Stimulated activated naive B cell treated with anti-CD40 and anti-IgM and Interleukin-4, amounts not matched to agents 10 μg/mL and 1 μg/mL and 100 μg/mL, for 72 hours (primary cell): ENCODE data around the gene HUNK.

Experiments used
- ATAC-seq, 2 donors: fragments of 150-1000 bp; cut with Tn5 transposase; replicated peaks; 2 replicates each; pipeline ENCODE4 v1.10.0; 2021; ENCODE audit warnings: moderate library complexity in 1 of 2
- DNase-seq: peaks from one replicate; pipeline ENCODE4 v3.0.0; 2021
- H3K27ac Mint-ChIP-seq: one replicate; pipeline ENCODE4 v1.8.0; 2022; ENCODE audit warnings: mild to moderate bottlenecking, mixed read lengths
- H3K27me3 Mint-ChIP-seq, 2 donors: one replicate each; pipeline ENCODE4 v1.8.0; 2022; ENCODE audit warnings: mixed read lengths in 2 of 2
- H3K36me3 Mint-ChIP-seq, 2 donors: one replicate each; pipeline ENCODE4 v1.8.0; 2022; ENCODE audit warnings: mixed read lengths in 2 of 2, mild to moderate bottlenecking in 1 of 2
- H3K4me1 Mint-ChIP-seq, 2 donors: one replicate each; pipeline ENCODE4 v1.8.0; 2022; ENCODE audit warnings: mixed read lengths in 2 of 2, mild to moderate bottlenecking in 1 of 2
- H3K4me3 Mint-ChIP-seq, 2 donors: one replicate each; pipeline ENCODE4 v1.8.0; 2022; ENCODE audit warnings: mild to moderate bottlenecking in 2 of 2, mixed read lengths in 2 of 2, moderate library complexity in 1 of 2
- H3K9me3 Mint-ChIP-seq, 2 donors: one replicate each; pipeline ENCODE4 v1.8.0; 2022; ENCODE audit warnings: mixed read lengths in 2 of 2, mild to moderate bottlenecking in 1 of 2

The HUNK gene

DNA sequence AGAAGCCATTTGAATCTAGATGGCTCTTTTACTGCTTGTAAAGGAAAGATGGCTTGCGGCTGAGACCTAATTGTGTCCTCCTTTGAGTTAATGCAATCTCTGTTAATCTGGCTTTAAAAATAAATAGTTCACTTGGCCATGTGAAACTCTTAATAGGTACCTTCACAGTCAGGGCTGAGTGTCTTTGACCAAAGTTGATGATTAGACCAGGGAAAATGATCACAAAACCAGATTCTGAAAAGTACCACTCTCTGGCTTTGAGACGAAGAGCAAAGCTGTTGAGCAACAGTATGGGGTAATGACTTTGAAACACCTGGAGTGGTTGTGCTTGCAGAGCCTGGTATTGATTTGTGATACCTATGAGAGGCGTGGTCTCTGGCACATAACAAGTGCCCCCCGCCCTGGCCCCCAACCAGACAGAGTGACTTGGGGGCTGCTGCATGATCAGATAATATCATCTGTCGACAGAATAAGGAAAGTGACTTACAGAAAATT lies 4.7 kb downstream of the HUNK start:
- Mint-ChIP-seq H3K4me3 (no peak overlapping the region), H3K36me3 (no peaks in the 10 kb centered on the region), H3K27ac (no peak overlapping the region), H3K9me3 (no peaks in the 10 kb centered on the region), H3K4me1 (peaks cover under 1 to 3% of the 10 kb centered on the region in 2 donors), H3K27me3 (peaks cover 49 to 59% of the 10 kb centered on the region in 2 donors)
- no peak for DNase-seq
- no peak for ATAC-seq

DNA sequence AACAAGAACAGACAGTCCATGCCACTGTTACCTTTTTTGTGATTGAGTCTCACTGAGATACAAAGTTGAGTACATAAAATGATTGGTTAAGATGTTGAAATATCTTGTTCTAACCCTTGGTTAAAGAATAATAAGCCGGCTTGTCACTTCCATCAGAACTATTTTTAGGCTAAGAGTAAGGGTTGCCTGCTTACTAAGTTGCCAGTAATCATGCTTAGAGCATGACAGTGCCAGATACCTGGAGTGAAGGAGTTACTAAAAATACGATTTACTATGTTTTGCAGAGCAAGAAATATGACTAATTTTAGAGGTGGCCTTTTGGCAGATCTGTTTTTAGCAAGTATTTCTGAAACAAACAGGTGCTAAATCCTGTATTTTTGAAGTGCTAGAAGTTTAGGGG lies 6.0 kb downstream of the HUNK start:
- Mint-ChIP-seq H3K4me3 (no peak overlapping the region), H3K27me3 (peaks cover 48 to 56% of the 10 kb centered on the region in 2 donors), H3K9me3 (peaks cover 0 to 1% of the 10 kb centered on the region in 2 donors), H3K36me3 (no peaks in the 10 kb centered on the region), H3K4me1 (no peaks in the 10 kb centered on the region), H3K27ac (no peak overlapping the region)
- ATAC-seq (no peak), DNase-seq (no peak)

DNA sequence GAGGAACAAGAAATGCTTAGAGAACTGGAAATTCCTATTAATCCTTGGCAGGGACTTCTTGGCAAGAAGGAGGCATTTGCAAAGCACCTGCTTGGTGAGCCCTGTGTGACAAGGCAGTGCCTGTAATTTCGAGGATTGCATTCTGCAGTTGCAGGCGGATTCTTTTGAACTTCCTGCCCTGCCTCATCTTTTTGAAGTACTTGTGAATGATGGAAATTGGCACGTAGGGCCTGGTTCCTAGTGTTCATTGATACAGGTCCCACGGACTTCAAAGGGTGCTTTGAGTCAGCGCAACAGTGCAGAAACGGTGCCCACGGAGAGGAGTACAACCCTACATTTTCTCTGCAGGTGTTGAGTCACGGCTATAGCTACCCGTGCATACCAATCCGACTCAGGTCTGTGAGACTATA lies 6.4 kb downstream of the HUNK start:
- H3K4me3 Mint-ChIP-seq: no peak overlapping the region
- no peaks in the 10 kb centered on the region for H3K36me3 Mint-ChIP-seq
- no peak overlapping the region for H3K27ac Mint-ChIP-seq
- peaks cover 48 to 54% of the 10 kb centered on the region in 2 donors for H3K27me3 Mint-ChIP-seq
- DNase-seq: no peak
- ATAC-seq: no peak
- no peaks in the 10 kb centered on the region for H3K4me1 Mint-ChIP-seq
- H3K9me3 Mint-ChIP-seq: peaks cover 0 to 1% of the 10 kb centered on the region in 2 donors

DNA sequence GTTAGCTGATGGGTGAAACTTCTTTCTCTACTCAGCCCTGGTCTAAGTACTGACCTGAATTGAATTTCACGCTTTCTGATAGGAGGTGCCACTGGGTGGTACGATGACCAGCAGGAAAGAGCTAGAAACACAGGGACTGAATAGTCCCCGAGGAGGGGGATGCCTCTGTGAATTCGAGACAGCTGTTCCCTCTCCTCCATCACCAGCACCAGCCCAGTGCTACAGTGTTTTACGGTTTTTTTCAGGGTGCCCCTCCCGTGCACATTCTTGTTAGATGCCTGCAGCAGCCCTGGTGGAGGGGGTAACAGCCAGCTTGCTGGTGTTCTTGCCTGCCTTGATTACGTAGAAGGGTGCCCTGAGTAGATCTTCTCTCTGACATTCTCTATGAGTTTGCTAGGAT lies 7.1 kb downstream of the HUNK start:
- Mint-ChIP-seq H3K27me3 (peaks cover 42 to 48% of the 10 kb centered on the region in 2 donors), H3K4me3 (no peak overlapping the region), H3K4me1 (no peaks in the 10 kb centered on the region), H3K9me3 (peaks cover 0 to 1% of the 10 kb centered on the region in 2 donors), H3K27ac (no peak overlapping the region), H3K36me3 (no peaks in the 10 kb centered on the region)
- no peak for ATAC-seq
- DNase-seq: no peak

DNA sequence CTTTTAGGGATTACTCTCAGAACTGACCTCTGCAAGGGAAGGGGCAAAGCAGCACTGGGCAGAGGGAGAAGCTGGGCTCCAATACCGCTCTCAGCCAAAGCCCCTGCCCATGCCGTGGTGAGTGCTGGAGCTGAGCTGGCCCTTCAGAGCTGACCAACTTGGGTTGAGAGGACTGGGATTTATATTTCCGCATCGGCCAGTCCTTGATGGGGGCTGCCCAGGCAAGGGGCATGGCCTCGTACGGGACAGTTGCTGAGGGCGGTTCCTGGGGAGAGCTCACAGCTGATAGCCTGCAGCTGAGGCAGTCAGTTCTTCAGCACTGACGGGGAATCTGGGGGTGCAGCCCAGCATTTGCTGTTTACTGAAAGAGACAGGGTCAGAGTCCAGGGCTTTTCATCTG lies 8.0 kb downstream of the HUNK start:
- H3K27me3 Mint-ChIP-seq: peaks cover 34 to 38% of the 10 kb centered on the region in 2 donors
- H3K27ac Mint-ChIP-seq: no peak overlapping the region
- no peak overlapping the region for H3K4me3 Mint-ChIP-seq
- H3K4me1 Mint-ChIP-seq: no peaks in the 10 kb centered on the region
- ATAC-seq (no peak), DNase-seq (no peak)
- H3K9me3 Mint-ChIP-seq: peaks cover 0 to 1% of the 10 kb centered on the region in 2 donors
- H3K36me3 Mint-ChIP-seq: no peaks in the 10 kb centered on the region

DNA sequence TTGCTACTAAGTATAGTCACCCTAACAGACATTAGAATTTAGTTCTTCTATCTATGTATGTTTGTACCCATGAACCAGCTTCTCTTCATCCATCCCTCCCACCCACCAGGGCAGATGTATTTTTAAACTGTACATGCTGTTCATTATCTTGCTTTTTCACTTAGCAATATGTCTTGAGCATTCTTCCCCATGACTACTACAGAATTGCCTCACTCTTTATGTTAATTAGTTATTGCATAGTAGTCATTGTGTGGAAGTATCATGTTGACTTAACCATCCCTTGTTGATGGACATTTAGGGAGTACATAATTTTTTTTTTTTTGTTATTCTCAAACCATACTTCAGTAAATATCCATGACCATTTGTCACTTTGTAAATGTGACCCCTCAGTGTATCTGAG lies 9.9 kb downstream of the HUNK start:
- ATAC-seq: no peak
- H3K27me3 Mint-ChIP-seq: peaks cover 30% of the 10 kb centered on the region in 2 donors
- H3K27ac Mint-ChIP-seq: no peak overlapping the region
- H3K4me3 Mint-ChIP-seq: no peak overlapping the region
- H3K36me3 Mint-ChIP-seq: no peaks in the 10 kb centered on the region
- DNase-seq: no peak
- H3K4me1 Mint-ChIP-seq: no peaks in the 10 kb centered on the region
- H3K9me3 Mint-ChIP-seq: peaks cover 0 to 1% of the 10 kb centered on the region in 2 donors

DNA sequence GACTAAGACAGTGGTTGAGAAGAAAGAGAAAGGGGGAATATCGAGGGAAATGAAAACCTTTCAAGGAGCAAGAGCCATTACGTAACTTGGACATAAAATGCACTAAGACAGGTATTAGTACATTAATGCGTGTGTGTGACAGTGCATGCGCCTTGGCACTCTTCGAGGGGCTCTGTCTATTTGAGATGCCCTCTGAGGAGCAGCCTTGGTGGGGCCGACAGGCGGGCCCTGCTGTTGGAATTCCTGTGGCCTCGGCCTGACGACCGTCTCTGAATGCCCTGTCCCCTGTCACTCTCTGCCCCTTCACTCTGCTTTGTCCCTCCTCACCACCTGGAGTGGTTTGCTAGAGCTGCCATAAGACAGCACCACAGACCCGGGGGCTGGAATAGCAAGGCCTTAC lies 12.3 kb downstream of the HUNK start:
- Mint-ChIP-seq H3K36me3 (no peaks in the 10 kb centered on the region), H3K4me3 (no peak overlapping the region), H3K9me3 (peaks cover 0 to 1% of the 10 kb centered on the region in 2 donors), H3K4me1 (peaks cover 0 to 2% of the 10 kb centered on the region in 2 donors), H3K27ac (no peak overlapping the region), H3K27me3 (peaks cover 20 to 30% of the 10 kb centered on the region in 2 donors)
- ATAC-seq: no peak
- no peak for DNase-seq

DNA sequence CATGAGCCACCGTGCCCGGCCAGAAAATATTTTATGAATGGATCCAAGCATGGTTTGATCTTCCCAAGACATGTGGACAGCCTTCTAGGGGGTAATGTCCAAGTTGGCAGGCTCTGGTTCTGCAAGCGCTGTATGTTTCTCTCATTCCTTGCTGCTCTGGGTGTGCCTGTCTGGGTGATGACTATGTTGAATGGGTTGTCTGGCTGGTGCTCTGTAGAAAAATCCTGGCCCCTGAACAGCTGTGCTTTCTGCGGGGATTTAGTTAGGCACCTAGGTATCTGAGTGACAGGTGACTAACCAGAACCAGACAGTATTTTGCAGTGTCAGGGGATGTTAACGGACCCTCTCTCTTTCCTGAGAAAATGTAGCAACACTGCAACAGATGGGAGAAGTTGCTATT lies 14.1 kb downstream of the HUNK start:
- Mint-ChIP-seq H3K36me3 (no peaks in the 10 kb centered on the region), H3K4me1 (peaks cover 0 to 2% of the 10 kb centered on the region in 2 donors), H3K27me3 (peaks cover 5 to 24% of the 10 kb centered on the region in 2 donors), H3K27ac (no peak overlapping the region), H3K4me3 (no peak overlapping the region), H3K9me3 (peaks cover 0 to 1% of the 10 kb centered on the region in 2 donors)
- ATAC-seq: no peak
- DNase-seq: no peak

DNA sequence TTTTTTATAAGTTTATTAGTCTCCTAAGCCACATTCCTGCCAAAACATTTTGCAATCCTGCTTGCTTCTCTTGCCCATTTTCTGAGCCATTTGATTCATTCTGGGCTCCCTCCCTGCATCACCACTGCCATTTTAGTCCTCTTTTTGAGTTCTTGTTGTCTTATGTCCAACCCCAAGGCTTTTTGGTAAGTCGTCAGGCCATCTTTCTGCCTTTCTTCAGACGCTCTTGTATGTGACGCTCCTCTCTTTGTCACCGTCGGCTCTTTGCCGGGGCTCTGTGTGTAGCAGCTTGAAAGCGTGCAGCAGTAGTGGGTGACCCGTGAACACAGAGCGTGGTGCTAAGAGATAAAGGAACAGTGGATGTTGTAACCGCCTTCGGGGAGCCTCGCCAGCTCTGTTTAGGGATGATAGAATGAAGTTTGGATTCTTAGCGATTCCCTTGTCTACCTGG lies 14.6 kb downstream of the HUNK start:
- Mint-ChIP-seq H3K27me3 (peaks cover 4 to 24% of the 10 kb centered on the region in 2 donors), H3K4me3 (no peak overlapping the region), H3K36me3 (no peaks in the 10 kb centered on the region), H3K27ac (no peak overlapping the region), H3K4me1 (peaks cover 0 to 2% of the 10 kb centered on the region in 2 donors), H3K9me3 (peaks cover 0 to 1% of the 10 kb centered on the region in 2 donors)
- ATAC-seq (no peak), DNase-seq (no peak)

DNA sequence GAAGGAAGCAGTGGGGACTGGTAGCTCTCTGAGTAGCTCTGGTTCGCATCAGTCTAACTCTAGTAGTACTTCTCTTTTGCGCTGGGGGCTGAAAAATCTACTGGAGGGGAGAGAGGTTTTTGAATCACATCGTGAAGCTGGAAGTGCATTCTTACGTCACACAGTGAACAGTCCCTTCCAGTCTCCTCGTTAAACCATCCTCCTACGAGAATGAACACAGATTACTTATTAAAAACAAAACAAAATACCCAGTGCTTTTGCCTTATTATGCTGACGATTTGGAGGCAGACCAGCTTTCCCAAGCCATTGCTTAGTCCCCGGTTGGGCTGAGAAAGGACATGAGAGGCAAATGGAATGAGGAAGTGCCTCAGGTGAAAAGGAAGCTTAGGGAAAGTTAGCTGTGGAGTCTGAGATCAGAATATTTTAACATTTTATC lies 16.1 kb downstream of the HUNK start:
- ATAC-seq: no peak
- Mint-ChIP-seq H3K4me1 (peaks cover 0 to 2% of the 10 kb centered on the region in 2 donors), H3K4me3 (no peak overlapping the region), H3K27me3 (peaks cover 14 to 35% of the 10 kb centered on the region in 2 donors), H3K9me3 (no peaks in the 10 kb centered on the region), H3K36me3 (no peaks in the 10 kb centered on the region), H3K27ac (no peak overlapping the region)
- DNase-seq: no peak

DNA sequence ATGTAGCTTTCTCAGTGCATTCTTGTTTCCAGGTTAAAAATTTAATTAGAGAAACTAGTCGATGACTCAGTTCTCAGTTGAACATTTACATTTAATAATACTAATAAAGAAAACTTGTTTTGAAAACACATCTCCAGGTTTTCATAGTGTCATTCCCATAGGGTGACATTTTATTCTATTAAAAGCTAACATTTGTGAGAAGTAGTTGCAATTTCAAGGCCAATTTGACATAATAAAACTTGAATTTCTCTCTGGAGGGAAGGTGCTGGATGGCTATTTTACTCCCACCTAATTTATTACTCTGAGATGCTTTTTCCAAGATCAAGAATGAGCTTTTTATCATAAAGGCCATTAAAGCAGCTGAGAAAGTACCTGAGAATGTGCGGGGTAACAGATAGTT lies 16.6 kb downstream of the HUNK start:
- DNase-seq (no peak), ATAC-seq (no peak)
- no peaks in the 10 kb centered on the region for H3K36me3 Mint-ChIP-seq
- peaks cover 0 to 2% of the 10 kb centered on the region in 2 donors for H3K4me1 Mint-ChIP-seq
- H3K27ac Mint-ChIP-seq: no peak overlapping the region
- H3K4me3 Mint-ChIP-seq: no peak overlapping the region
- H3K9me3 Mint-ChIP-seq: no peaks in the 10 kb centered on the region
- H3K27me3 Mint-ChIP-seq: peaks cover 14 to 35% of the 10 kb centered on the region in 2 donors

DNA sequence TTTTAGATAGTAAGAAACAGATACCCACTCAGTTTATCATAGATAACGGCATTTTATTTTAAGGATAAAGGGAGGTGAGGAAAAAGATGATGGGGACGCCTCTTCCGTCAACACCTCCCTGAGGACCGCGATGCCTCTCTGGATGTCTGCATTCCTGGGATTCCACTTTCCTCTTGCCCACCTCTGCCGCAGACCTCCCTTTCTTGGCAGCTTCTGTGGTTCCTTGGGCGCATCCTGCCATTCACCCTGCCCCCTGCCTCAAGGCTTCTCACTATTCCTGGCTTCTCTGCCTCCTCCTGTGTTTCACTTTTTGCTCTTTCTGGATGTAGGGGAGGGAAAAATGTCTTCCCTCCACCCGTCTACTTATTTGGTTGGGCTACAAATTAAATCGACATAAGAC lies 19.9 kb downstream of the HUNK start:
- Mint-ChIP-seq H3K27me3 (peaks cover 9 to 28% of the 10 kb centered on the region in 2 donors), H3K4me1 (peaks cover 0 to 2% of the 10 kb centered on the region in 2 donors), H3K4me3 (no peak overlapping the region), H3K36me3 (no peaks in the 10 kb centered on the region), H3K9me3 (no peaks in the 10 kb centered on the region), H3K27ac (no peak overlapping the region)
- no peak for ATAC-seq
- DNase-seq: no peak

DNA sequence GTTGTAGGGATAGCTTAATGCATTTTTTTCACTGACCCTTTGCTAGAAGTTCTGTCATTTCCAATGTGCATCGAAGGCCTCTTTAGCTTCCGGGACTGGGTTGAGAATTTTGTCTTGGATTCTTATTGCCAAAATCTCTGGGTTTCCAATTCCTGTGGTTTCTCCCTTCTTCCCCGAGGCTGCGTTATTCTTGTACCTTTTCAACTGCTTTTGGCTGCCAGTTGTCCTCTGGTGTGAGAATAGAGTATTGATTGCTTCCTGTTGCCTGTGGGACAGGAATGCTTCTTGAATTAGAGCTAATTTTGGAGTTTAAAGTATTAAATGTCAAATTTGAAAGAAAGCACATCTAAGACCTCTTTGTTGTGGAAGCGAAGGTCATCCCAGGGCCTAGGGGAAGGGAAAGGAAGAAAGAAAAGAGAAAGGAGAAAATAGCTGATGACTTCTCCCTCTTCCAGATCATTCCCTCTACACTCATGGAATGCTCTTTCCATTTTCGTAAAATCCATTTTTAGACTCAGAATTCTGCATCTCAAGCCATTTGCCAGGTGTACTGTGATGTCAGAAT lies 21.1 kb downstream of the HUNK start:
- H3K36me3 Mint-ChIP-seq: no peaks in the 10 kb centered on the region
- ATAC-seq (no peak), DNase-seq (no peak)
- peaks cover 0 to 2% of the 10 kb centered on the region in 2 donors for H3K4me1 Mint-ChIP-seq
- no peaks in the 10 kb centered on the region for H3K9me3 Mint-ChIP-seq
- H3K4me3 Mint-ChIP-seq: no peak overlapping the region
- no peak overlapping the region for H3K27ac Mint-ChIP-seq
- peaks cover 9 to 18% of the 10 kb centered on the region in 2 donors for H3K27me3 Mint-ChIP-seq

DNA sequence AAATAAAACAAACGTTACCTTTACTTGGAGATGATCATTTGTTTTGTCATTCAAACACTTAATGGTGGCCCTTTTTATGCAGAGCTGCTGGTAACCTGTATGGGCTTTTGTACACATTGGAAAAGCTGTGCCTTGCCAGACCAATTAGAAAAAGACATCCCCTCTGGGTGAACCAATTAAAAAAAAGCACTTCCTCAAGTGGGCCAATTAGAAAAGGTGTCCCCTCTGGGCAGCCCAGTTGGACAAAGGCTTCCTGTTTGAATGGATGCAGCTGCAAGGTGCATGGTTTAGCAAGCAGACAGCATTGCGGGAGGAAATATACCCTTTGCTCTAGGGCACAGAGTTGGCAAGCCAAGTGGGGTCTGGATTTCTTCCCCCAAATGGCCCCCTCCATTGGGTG lies 21.6 kb downstream of the HUNK start:
- no peak for ATAC-seq
- no peak for DNase-seq
- H3K4me1 Mint-ChIP-seq: no peaks in the 10 kb centered on the region

DNA sequence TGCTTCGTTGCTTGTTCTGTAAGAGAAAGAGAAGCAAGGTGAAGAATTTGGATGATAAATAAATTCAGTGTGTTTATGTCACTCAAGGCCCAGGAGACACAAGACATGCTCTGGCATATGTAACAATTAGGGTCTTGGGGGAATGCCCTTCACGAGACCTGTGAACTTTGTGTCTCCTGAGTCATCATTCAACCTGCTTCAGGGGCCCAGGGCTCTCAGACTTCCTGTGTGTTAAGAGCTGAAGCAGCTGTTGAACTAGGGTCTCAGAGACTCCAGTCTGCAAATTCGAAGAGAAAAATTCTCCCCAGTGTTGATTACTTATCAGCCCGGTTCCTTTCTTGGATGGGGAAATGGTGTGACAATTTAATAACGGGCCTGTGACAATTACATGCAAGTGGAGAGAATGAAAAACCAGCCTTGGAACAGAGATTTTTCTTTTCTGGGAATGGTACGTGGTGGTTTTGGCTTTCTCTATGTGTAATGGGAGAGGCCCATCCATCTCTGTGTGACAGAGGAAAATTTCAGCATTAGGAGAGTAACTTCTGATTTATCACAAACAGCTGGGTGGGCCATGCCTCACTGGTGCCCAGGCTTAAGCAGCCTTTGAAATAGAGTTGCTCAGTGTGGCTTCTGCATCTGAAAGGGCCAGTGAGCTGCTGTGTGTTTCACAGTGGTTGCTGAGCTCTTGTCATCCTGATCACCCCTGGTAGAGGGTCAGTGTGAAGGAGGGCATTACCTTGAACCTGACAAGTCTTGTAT lies 22.4 kb downstream of the HUNK start:
- H3K4me1 Mint-ChIP-seq: no peaks in the 10 kb centered on the region
- no peaks in the 10 kb centered on the region for H3K36me3 Mint-ChIP-seq
- H3K27ac Mint-ChIP-seq: no peak overlapping the region
- no peak for DNase-seq
- no peak overlapping the region for H3K4me3 Mint-ChIP-seq
- H3K9me3 Mint-ChIP-seq: no peaks in the 10 kb centered on the region
- no peak for ATAC-seq
- peaks cover 12 to 19% of the 10 kb centered on the region in 2 donors for H3K27me3 Mint-ChIP-seq

More for the DNA sequence above, 21.6 kb downstream of the HUNK start:
- H3K4me3 Mint-ChIP-seq: no peak overlapping the region
- peaks cover 9 to 16% of the 10 kb centered on the region in 2 donors for H3K27me3 Mint-ChIP-seq
- H3K27ac Mint-ChIP-seq: no peak overlapping the region
- H3K9me3 Mint-ChIP-seq: no peaks in the 10 kb centered on the region
- H3K36me3 Mint-ChIP-seq: no peaks in the 10 kb centered on the region
